NK-92 treated with Interleukin-12 subunit alpha and Interleukin-12 subunit beta, amount 100 ng/mL, for 24 hours (cell line): Measurements from ENCODE around the gene SSTR4.
A peak's percentile ranks its signal among the peaks of the same experiment; 100 is the strongest.

Source experiments
- DNase-seq: peaks from one replicate; lab custom pipeline; 2025; lab: John Stamatoyannopoulos, UW

SSTR4 gene

GRCh38 chr20:23065266-23066201 is 30.4 kb downstream of the SSTR4 start:
- no peak for DNase-seq

DNA sequence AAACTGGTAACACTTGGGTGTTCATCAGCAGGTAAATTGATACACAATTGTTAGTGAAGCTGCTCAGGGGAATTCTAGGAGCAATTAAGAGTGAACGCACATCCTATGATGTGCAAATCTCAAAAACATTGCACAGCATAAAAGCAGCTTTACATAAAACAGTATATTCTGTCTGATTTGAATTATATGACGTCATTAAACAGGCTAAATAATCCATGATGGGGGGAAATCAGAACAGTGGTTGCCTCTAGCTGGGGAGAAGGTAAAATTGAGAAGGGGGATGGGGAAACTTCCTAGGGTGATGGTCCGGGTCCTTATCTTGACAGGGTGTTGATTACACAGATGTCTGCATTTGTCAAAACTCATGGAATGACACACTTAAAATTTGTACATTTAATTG is 31.7 kb downstream of the SSTR4 start:
- no peak for DNase-seq

- DNase-seq, result no peak
Observed at GRCh38 chr20:23068283-23068682, 33.2 kb downstream of the SSTR4 start.

- no peak for DNase-seq
Observed at GRCh38 chr20:23069108-23069507, 34.0 kb downstream of the SSTR4 start.

GRCh38 chr20:23071398-23071797 is 36.3 kb downstream of the SSTR4 start:
- DNase-seq, result no peak

- DNase-seq, result no peak
Observed at GRCh38 chr20:23071996-23072395, 36.9 kb downstream of the SSTR4 start.

DNA sequence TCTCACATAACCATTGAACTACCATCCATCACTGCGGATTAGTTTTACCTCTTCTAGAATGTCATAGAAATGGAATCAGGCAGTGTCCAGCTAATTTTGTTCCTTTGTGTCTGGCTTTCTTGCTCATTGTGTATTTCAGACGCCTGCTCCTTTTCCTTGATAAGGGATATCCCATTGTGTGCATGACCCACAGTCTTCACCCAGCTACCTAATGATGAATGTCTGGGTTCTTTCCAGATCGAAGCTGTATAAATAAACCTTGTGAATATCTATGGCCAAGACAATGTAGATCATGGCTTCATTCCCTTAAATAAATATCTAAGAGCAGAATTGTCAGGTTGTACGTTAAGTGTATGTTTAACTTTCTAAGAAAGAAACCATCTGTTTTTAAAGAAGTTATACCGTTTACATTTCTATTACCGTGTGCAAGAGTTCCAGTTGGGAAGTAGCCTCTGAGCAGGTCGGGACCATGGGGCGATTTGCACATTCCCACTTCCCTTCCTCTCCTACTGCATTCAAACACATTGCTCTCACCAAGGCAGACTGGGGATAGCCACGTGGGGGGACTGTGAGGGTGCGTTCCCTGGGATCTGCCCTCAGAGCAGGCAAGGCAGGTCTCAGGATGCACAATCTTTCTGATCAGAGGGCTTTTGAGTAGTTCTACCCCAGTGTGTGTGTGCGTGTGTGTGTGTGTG is 37.9 kb downstream of the SSTR4 start:
- no peak for DNase-seq

GRCh38 chr20:23074052-23074451 is 38.9 kb downstream of the SSTR4 start:
- DNase-seq, result no peak

DNA sequence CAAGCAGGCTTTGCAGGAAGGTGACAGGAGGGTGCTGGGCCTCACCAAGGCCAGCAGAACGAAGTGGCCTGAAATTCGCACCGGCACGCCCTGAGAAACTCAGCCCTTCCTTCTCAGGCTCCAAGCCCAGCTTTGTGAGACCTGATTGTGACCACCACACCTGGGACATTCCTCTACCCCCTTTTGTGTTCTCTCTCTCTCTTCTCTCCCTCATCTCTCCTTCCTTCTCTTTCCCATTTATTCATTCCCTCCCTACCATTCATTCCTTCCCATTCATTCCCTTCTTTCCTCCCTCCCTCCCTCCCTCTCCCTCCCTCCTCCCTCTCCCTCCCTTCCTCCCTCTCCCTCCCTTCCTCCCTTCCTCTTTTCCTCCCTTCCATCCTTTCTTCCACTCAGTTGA is 42.2 kb downstream of the SSTR4 start:
- no peak for DNase-seq

DNA sequence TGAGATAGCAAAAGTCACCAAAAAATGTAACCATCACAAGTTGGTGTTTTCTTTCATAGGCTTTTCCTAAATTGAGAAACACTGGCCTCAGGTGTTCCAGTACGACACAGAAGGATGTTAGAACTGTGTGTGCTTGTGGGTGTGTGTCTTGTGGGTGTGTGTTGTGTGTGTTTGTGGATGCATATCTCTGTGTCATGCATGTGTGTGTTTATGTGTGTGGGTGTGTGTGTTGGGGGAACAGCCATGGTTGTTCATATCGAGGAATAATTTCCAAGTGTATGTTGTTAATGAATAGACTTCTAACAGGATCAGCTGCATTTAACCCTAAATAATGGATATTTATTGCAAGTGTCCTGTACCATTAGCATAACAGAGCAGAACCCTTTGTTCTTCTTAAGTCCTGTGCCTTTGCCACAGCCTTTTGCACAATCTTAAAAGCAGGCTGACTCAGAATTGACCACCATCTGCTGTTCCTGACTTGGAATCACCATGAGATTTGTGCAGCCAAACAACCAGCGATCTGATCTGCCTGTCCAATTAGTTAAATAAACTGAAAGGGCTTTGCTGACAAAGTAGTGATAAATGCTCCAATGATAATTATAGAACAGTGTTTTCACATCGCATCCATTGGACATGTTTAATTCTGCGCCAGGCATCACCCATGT is 43.4 kb downstream of the SSTR4 start:
- no peak for DNase-seq

GRCh38 chr20:23079016-23079351 is 43.9 kb downstream of the SSTR4 start:
- DNase-seq, result no peak

- DNase-seq, result no peak
Observed at GRCh38 chr20:23079926-23080325, 44.8 kb downstream of the SSTR4 start.

DNA sequence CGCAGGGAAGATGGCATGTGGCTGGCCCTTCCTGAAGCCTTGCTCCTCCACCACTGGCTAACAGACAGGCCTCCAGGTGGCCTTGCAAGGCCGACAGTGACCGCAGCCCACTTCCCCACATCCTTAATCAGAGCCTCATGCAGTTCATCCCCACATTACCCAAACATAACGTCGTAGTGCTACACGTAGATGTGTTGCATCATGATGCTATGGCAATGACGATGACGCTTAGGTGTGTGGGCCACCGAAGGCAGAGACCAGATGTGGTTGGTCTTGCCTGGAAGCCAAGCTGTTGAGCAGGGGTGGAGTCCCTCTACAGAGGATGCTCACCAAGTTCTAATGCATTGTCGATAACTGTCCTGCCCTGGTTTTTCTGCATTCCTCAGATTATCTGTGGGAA is 45.4 kb downstream of the SSTR4 start:
- peak; percentile 68 for DNase-seq

- DNase-seq, result peak; percentile 19
Observed at GRCh38 chr20:23081263-23081819, 46.2 kb downstream of the SSTR4 start.

GRCh38 chr20:23082846-23083552 is 47.9 kb downstream of the SSTR4 start:
- peak; percentile 45 for DNase-seq

DNA sequence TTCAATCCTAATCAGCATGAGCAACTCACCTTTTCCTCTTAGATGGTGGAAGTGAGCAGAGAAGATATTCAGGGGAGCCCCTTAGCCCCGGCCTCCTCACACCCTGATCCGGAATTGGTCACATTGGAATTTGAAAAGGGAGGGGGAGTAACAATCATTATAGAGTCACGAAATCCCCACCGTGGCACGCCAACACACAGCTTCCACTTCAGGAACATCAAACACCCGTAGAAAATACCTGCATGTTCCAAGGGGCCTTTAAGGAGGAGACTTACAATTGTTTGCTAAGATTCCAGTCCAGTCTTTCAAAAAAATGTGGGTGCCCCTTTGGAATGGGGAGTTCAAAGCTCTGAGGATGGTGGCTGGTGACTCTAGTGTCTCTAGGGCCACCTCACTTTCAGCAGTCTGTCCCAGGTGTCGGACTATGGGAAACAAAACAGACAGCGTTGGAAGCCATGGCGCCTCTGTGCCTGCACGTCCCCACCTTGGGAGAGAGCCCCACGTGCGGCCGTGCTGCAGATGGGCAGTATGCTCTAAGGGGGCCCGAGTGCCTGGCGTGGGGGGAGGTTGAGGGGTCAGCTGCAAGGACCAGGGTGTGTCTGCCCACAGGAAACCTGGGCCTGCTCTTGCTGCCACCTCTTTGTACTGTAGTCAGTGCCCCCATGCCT is 48.6 kb downstream of the SSTR4 start:
- no peak for DNase-seq

DNA sequence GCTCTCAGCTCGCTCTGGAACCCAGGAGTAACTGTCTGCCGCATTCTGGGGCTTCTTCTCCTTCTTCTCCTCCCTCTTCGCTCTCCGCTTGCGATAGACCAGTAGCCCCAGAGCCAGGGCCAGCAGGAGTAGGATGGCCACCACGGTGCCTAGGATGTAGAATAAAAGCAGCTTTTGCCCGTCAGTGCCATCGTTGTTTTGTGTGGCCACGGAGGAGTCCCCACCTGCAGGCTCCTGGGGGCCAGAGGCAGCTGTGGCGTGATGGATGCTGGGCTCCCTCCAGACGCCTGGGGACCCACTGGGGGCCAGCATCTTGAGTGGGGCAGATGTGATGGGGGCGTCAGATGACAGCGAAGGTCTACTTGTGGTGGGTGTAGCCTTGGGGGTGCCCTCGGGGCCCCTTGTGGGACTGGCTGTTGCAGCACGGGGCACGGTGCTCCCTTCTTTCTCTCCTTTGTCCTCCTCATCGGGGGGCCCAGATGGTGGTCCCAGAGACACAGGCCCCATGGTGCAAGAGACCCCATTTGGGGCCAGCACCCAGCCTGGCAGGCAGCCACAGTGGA is 49.3 kb downstream of the SSTR4 start:
- no peak for DNase-seq

DNA sequence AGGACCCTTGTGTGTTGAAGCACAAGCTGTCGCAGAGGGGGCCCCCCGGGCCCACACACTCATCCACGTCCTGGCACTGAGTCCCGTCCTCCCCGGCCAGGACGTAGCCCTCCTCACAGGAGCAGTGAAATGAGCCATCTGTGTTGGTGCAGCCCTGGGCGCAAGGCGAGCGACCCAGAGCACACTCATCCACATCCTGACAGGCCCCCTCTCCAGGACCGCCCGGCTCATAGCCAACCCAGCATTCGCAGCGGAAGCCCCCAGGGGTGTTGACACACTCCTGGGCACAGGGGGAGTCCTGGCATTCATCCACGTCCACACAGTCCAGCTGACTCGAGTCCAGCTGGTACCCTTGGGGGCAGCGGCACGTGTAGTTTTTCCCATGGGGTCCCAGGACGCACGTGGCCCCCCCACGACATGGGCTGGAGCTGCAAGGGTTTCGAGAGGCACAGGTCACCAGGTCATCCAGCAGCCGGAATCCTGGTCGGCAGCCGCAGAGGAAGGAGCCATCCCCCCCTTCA is 49.8 kb downstream of the SSTR4 start:
- no peak for DNase-seq

DNA sequence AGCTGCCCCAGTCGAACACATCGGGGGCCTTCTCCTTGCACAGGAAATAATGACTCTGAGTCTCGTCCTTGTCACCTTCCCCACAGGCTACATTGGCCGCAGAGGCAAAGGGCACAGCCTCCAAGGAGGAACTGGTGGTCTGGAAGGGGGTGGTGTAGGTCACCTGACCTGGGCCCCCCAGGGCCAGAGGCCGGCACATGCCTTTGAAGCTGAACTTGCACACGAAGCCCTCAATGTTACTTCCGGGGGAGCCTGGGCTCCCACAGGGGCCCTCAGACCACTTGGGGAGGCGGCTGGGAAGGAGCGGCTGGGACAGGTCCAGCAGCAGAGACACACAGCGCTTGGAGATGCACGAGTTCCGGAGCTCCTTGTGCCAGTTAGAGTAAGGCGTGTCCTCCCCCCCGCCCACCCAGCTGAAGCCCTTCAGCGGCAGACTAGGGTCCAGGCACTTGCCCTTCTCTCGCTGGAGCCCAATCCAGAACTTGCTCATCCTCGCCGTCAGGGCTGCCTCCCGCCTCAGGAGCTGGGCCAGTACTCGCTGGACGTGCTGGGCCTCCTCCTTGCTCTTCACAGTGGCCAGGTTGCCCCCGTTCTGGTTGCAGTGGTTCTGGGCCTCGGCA is 50.4 kb downstream of the SSTR4 start:
- DNase-seq, result no peak

- DNase-seq, result peak; percentile 56
Observed at GRCh38 chr20:23086056-23086566, 51.0 kb downstream of the SSTR4 start, which contains the start of gene CD93. TSS of gene CD93 (minus strand) at chr20:23086324. CDS start at chr20:23086192, 132 bp downstream.
